ENCODE data around the gene EPB41L3.
"Not testable (repeated sequence)": the region's sequence is repeated elsewhere in the genome, so short reads cannot be mapped to it uniquely, and the experiment has no call there.

The EPB41L3 gene

DNA sequence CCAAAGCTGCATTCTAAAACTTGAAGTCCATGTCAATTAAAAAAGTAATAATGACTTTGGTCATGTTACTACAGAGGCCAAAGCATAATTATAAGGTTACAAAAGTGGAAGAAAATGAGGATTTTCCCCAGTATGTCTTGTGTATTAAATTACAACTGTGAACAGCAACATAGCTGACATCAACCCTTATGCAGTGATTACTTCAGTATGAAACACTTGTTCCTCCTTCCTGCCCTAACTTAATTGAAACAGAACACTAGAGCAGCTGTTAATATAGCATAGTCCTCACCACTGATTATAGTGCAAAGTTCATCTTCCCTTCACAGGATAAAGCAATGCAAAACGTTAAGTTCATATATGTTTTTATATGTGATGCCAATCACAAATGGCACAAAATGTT, 29.9 kb downstream of the EPB41L3 start:
- H3K4me3 ChIP-seq (ENCODE audit: low read depth, low read length): no peak overlapping the region
- TF ChIP-seq, protein P1, sequence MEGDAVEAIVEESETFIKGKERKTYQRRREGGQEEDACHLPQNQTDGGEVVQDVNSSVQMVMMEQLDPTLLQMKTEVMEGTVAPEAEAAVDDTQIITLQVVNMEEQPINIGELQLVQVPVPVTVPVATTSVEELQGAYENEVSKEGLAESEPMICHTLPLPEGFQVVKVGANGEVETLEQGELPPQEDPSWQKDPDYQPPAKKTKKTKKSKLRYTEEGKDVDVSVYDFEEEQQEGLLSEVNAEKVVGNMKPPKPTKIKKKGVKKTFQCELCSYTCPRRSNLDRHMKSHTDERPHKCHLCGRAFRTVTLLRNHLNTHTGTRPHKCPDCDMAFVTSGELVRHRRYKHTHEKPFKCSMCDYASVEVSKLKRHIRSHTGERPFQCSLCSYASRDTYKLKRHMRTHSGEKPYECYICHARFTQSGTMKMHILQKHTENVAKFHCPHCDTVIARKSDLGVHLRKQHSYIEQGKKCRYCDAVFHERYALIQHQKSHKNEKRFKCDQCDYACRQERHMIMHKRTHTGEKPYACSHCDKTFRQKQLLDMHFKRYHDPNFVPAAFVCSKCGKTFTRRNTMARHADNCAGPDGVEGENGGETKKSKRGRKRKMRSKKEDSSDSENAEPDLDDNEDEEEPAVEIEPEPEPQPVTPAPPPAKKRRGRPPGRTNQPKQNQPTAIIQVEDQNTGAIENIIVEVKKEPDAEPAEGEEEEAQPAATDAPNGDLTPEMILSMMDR (conservative IDR thresholded peaks at IDR 0.05; ENCODE audit: low read depth, low read length): no peak
- DNase-seq (ENCODE audit: low read depth): no peak

DNA sequence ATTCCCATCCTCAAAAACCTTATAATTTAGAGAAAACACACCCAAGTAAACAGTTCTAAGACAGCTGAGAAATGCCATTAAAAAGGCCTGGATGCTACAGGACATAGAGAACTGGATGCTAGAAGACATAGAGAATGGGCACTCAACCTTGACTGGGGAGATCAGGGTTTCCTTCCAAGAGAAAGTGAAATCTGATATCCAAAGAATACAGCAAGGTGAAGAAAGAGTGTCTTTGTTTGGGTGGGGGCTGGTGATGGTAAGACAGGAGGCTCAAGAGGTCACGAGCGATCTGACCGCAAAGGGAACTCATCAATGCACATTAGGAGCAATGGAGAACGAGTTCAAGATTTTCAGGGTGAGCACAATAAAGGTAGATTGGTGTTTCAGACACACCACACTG, 31.6 kb downstream of the EPB41L3 start:
- no peak overlapping the region for H3K4me3 ChIP-seq (ENCODE audit: low read depth, low read length)
- TF ChIP-seq, protein P1 (conservative IDR thresholded peaks at IDR 0.05; ENCODE audit: low read depth, low read length): no peak
- no peak for DNase-seq (ENCODE audit: low read depth)

DNA sequence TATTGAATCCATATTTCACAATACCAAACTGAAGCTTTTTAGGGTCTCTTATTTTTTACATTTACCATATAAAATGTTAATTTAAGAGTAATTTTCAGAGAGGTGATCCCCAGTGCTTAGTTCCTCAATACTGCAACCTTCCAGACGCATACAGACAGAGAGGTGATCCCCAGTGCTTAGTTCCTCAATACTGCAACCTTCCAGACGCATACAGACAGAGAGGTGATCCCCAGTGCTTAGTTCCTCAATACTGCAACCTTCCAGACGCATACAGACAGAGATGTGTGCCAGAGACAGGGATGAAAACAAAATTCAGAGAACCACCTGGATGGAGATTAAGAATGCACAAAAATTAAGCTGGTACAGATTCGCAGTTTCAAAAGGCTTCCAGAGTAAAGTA, 32.3 kb downstream of the EPB41L3 start:
- DNase-seq (ENCODE audit: low read depth); H3K4me3 ChIP-seq (ENCODE audit: low read depth, low read length): not testable (repeated sequence)

DNA sequence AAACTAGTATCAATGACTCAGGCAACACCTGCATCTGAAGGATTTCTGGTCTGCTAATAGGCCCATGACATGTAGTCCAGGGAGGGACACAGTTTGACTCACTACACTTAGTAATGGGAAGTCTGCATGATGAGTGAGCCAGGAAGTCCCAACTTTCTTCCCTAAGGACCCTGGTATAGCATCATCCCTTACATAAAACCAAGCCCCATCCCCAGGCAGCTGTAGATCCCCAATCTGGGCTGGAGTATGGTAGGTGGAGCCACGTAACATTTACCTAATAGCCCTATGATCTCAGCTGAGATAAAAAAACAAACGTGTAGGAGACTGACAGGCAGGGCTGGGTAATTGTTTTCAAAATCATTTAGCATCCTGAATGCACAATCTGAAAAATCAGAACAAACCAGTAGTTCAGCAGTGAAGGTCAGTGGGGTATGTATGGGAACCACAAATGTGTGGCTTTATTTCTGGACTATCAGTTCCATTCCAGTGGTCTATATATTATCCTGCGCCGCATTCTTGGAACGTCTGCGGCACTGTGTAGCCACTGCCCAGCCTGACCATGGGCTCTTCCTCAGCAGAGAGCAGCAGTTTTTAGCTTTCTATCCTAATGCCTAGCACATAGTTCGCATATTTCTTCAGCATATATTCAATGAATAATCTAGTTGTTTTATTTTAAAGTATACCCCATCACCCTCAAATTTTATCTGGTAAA, 33.5 kb downstream of the EPB41L3 start:
- no peak overlapping the region for H3K4me3 ChIP-seq (ENCODE audit: low read depth, low read length)
- TF ChIP-seq, protein P1 (conservative IDR thresholded peaks at IDR 0.05; ENCODE audit: low read depth, low read length): no peak
- peak; percentile 55 for DNase-seq (ENCODE audit: low read depth)

DNA sequence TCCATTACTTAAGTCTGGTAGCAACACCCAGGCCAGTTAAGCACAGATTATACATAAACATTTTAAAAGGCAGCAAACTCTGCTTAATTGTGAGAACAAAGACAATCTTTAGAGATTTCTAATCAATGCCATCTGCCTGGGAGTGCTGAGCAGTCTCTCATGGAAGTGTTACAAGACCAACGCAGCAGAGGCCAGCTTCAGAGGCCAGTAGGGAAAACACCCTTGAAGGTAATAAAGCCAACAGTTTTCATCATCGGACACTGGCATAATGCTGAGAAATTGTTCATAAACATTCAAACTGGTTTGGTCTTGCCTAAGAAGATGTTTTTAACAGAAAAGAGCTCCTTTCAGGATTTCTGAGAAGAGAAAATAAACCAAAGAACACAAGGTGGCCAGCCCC, 35.0 kb downstream of the EPB41L3 start:
- no peak overlapping the region for H3K4me3 ChIP-seq (ENCODE audit: low read depth, low read length)
- TF ChIP-seq, protein P1 (conservative IDR thresholded peaks at IDR 0.05; ENCODE audit: low read depth, low read length): no peak
- DNase-seq (ENCODE audit: low read depth): no peak

DNA sequence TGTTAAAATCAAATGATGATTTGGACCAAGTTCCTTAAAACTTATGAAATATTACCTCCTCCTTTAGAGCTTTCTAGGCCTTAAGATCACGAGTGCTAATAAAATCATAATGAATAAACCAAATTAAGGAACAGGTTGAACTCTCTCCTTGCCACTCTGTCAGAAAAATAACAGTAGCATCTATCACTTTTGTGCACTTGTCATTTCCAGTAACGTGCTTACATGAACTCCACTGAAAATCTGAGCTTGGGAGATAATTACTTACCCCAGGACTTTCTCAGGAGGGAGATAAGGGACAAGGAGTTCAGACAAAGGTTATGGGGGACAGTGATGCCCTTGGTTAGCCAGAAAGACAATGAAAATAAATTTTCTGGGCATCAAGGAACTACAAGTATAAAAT, 36.0 kb downstream of the EPB41L3 start:
- no peak for DNase-seq (ENCODE audit: low read depth)
- no peak overlapping the region for H3K4me3 ChIP-seq (ENCODE audit: low read depth, low read length)
- TF ChIP-seq, protein P1 (conservative IDR thresholded peaks at IDR 0.05; ENCODE audit: low read depth, low read length): no peak

DNA sequence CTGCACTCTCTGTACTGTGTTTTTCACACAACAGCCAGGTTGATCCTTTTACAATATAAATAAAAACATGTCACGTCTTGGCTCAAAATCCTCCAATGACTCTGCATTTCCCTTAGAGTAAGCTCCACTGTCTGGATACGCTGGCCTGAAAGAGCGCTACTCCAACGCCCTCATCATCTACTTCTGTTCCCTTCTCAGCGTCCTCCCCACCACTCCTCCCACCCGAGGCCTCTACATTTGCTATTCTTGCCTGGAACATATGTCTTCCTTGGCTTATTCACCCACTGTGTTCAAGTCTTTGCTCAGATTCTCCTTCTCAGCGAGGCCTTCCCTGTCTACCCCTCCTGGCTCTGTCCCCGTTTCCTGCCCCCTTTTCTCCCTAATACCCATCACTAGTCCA, 37.6 kb downstream of the EPB41L3 start:
- no peak for DNase-seq (ENCODE audit: low read depth)
- TF ChIP-seq, protein P1 (conservative IDR thresholded peaks at IDR 0.05; ENCODE audit: low read depth, low read length): no peak
- H3K4me3 ChIP-seq (ENCODE audit: low read depth, low read length): no peak overlapping the region

Measured in choroid plexus epithelial cell (primary cell).